Esophagus muscularis mucosa (tissue), 3 donors: ENCODE measurements around the gene BCR.
"Not testable (repeated sequence)": the region's sequence is repeated elsewhere in the genome, so short reads cannot be mapped to it uniquely, and the experiment has no call there.

Experiments used
- POLR2AphosphoS5 ChIP-seq, 2 donors: sonication (generic); formaldehyde crosslinking; IDR thresholded peaks; one replicate each; pipeline ENCODE4 v1.6.1; 2017; ENCODE audit warnings: antibody characterized with exemption in 2 of 2
- TF ChIP-seq, protein P1 (sequence below), 3 experiments: fragments of 200-600 bp in 2 of 3; fragments of 450-650 bp in 1 of 3; sonication (generic) in 2 of 3; IDR thresholded peaks; one replicate each; pipeline ENCODE4 v1.5.1; 2017 to 2019; ENCODE audit warnings: antibody characterized with exemption in 3 of 3, mild to moderate bottlenecking in 2 of 3, moderate library complexity in 1 of 3

DNA sequence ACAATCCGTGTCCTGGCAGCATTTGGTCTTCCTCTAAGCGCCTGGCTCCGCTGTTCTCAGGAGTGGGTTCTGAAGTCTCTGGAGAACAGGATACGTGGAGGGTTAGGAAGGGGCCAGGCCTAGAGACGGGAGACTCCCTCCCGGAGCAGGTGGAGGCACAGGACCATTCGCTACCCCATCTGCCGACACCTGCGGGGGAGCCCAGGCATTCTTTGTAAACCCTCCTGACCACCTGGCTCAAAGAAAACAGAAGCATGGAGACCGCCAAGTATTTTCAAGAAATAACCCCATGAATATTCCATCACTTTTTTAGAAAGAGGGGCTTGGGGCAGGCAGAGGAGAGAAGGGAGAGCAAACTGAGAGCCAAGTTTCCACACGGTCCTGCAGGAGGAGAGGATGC lies 136.3 kb downstream of the BCR start:
- not testable (repeated sequence) for TF ChIP-seq POLR2AphosphoS5 (IDR thresholded peaks at IDR 0.05)
- TF ChIP-seq, protein P1, sequence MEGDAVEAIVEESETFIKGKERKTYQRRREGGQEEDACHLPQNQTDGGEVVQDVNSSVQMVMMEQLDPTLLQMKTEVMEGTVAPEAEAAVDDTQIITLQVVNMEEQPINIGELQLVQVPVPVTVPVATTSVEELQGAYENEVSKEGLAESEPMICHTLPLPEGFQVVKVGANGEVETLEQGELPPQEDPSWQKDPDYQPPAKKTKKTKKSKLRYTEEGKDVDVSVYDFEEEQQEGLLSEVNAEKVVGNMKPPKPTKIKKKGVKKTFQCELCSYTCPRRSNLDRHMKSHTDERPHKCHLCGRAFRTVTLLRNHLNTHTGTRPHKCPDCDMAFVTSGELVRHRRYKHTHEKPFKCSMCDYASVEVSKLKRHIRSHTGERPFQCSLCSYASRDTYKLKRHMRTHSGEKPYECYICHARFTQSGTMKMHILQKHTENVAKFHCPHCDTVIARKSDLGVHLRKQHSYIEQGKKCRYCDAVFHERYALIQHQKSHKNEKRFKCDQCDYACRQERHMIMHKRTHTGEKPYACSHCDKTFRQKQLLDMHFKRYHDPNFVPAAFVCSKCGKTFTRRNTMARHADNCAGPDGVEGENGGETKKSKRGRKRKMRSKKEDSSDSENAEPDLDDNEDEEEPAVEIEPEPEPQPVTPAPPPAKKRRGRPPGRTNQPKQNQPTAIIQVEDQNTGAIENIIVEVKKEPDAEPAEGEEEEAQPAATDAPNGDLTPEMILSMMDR (IDR thresholded peaks at IDR 0.05), result not testable (repeated sequence)
